SK-N-SH (cell line): ENCODE results near the gene PLD1. TPM values are rescaled to one million over a fixed set of nuclear protein-coding genes. Genes with fewer than 3 reads are reported as not detected.

Source experiments
- CTCF ChIA-PET: fragments of 300-600, 350-600 bp; formaldehyde crosslinking; extraction: SDS; loops from one replicate; lab custom pipeline; 2021; lab: Yijun Ruan, JAX
- POLR2A ChIA-PET: fragments of 350-600 bp; sonication (Branson Sonifier 250); formaldehyde crosslinking; extraction: SDS; loops from one replicate; lab custom pipeline; 2020; ENCODE audit warnings: antibody characterized with exemption, inconsistent platforms; lab: Yijun Ruan, JAX
- DNase-seq: peaks from one replicate; pipeline ENCODE4 v3.0.0; 2012
- H2AFZ ChIP-seq: fragments of 200-600 bp; sonication (generic); 2 replicates; pipeline ENCODE4 v1.8.1; 2016; ENCODE audit warnings: antibody characterized with exemption, mild to moderate bottlenecking, low read depth
- H3F3A ChIP-seq: fragments of 200-600 bp; sonication (generic); replicated peaks from 2 replicates; pipeline ENCODE3; 2016; ENCODE audit warnings: antibody characterized with exemption, mild to moderate bottlenecking; ENCODE audit not compliant: insufficient read depth
- H3K27ac ChIP-seq, 2 experiments: fragments of 200-500 bp in 1 of 2; fragments of 200-600 bp in 1 of 2; sonication (Bioruptor generic) in 1 of 2; sonication (generic), shearing (Covaris generic) in 1 of 2; 2 replicates each; pipeline versions ENCODE4 v1.5.1 to v1.6.1; 2014 to 2016; ENCODE audit warnings: low read depth in 2 of 2, inconsistent platforms in 1 of 2, low read length in 1 of 2, mild to moderate bottlenecking in 1 of 2, mixed read lengths in 1 of 2
- H3K27me3 ChIP-seq: fragments of 200-600 bp; sonication (generic), shearing (Covaris generic); 2 replicates; pipeline ENCODE4 v1.6.1; 2016; ENCODE audit warnings: mixed run types; ENCODE audit not compliant: insufficient read depth
- H3K36me3 ChIP-seq, 2 experiments: fragments of 200-500 bp in 1 of 2; fragments of 200-600 bp in 1 of 2; sonication (Bioruptor generic) in 1 of 2; sonication (generic) in 1 of 2; replicated peaks in 1 of 2; 2 replicates each; pipeline versions ENCODE3 to v1.5.1; 2014 to 2016; ENCODE audit warnings: low read length in 1 of 2, mild to moderate bottlenecking in 1 of 2; ENCODE audit not compliant: insufficient read depth in 2 of 2, control insufficient read depth in 1 of 2
- H3K4me1 ChIP-seq, 2 experiments: fragments of 200-500 bp in 1 of 2; fragments of 200-600 bp in 1 of 2; sonication (Bioruptor generic) in 1 of 2; sonication (generic), shearing (Covaris generic) in 1 of 2; 2 replicates each; pipeline versions ENCODE4 v1.5.1 to v1.6.1; 2014 to 2016; ENCODE audit warnings: low read depth in 1 of 2, low read length in 1 of 2, mixed run types in 1 of 2; ENCODE audit not compliant: insufficient read depth in 2 of 2, control insufficient read depth in 1 of 2
- H3K4me2 ChIP-seq: fragments of 200-600 bp; sonication (generic), shearing (Covaris generic); 2 replicates; pipeline ENCODE4 v1.6.1; 2017; ENCODE audit warnings: mixed run types
- H3K4me3 ChIP-seq, 2 experiments: fragments of 200-500 bp in 1 of 2; fragments of 200-600 bp in 1 of 2; sonication (Bioruptor generic) in 1 of 2; sonication (generic), shearing (Covaris generic) in 1 of 2; 2 replicates each; pipeline versions ENCODE4 v1.5.1 to v1.8.1; 2014 to 2016; ENCODE audit warnings: low read depth in 2 of 2, inconsistent platforms in 1 of 2, low read length in 1 of 2, mild to moderate bottlenecking in 1 of 2, mixed read lengths in 1 of 2, moderate library complexity in 1 of 2
- H3K79me2 ChIP-seq: fragments of 200-600 bp; sonication (generic); 2 replicates; pipeline ENCODE4 v1.8.1; 2017; ENCODE audit warnings: mild to moderate bottlenecking; ENCODE audit not compliant: insufficient read depth
- H3K9ac ChIP-seq: fragments of 200-600 bp; sonication (generic); 2 replicates; pipeline ENCODE4 v1.6.1; 2017; ENCODE audit warnings: mixed run types
- H3K9me2 ChIP-seq: fragments of 200-600 bp; sonication (generic); 2 replicates; pipeline ENCODE4 v1.6.1; 2017; ENCODE audit warnings: mixed run types
- H3K9me3 ChIP-seq: fragments of 200-600 bp; sonication (generic); 2 replicates; pipeline ENCODE4 v1.6.1; 2017; ENCODE audit warnings: mixed run types, mild to moderate bottlenecking, moderate library complexity
- H4K20me1 ChIP-seq: fragments of 200-600 bp; sonication (generic); 2 replicates; pipeline ENCODE4 v1.6.1; 2017; ENCODE audit warnings: mild to moderate bottlenecking, mixed run types; ENCODE audit not compliant: insufficient read depth
- ELF1 ChIP-seq: IDR thresholded peaks from 2 replicates; pipeline ENCODE4 v1.4.0; 2012
- EP300 ChIP-seq, 2 experiments: IDR thresholded peaks; 2 replicates each; pipeline versions ENCODE4 v1.4.0 to v1.6.1; 2012; ENCODE audit warnings: borderline replicate concordance in 1 of 2, low read depth in 1 of 2, low read length in 1 of 2
- EZH2phosphoT487 ChIP-seq: fragments of 200-600 bp; sonication (generic); IDR thresholded peaks from 2 replicates; pipeline ENCODE4 v1.6.1; 2017; ENCODE audit warnings: low read depth, mixed run types, mild to moderate bottlenecking, antibody characterized with exemption, moderate library complexity, borderline replicate concordance
- FOXM1 ChIP-seq: IDR thresholded peaks from 2 replicates; pipeline ENCODE4 v1.4.0; 2012; ENCODE audit warnings: low read depth, mild to moderate bottlenecking
- GABPA ChIP-seq: IDR thresholded peaks from 2 replicates; pipeline ENCODE4 v1.4.0; 2012; ENCODE audit warnings: low read depth, mild to moderate bottlenecking
- GATA2 ChIP-seq: sonication (generic); formaldehyde crosslinking; IDR thresholded peaks from 2 replicates; pipeline ENCODE4 v1.5.0; 2020; ENCODE audit warnings: mild to moderate bottlenecking, missing genetic modification reagents
- JUND ChIP-seq: IDR thresholded peaks from 2 replicates; pipeline ENCODE4 v1.4.0; 2012
- MXI1 ChIP-seq: IDR thresholded peaks from 2 replicates; pipeline ENCODE4 v1.6.1; 2012; ENCODE audit warnings: mild to moderate bottlenecking, low read depth, low read length, improper control_type of control experiment
- NFIC ChIP-seq: IDR thresholded peaks from 2 replicates; pipeline ENCODE4 v1.4.0; 2012; ENCODE audit warnings: borderline replicate concordance
- PBX3 ChIP-seq: IDR thresholded peaks from 2 replicates; pipeline ENCODE4; 2012
- RAD21 ChIP-seq: IDR thresholded peaks from 2 replicates; pipeline ENCODE4 v1.6.1; 2012; ENCODE audit warnings: mild to moderate bottlenecking, low read length
- RCOR1 ChIP-seq: fragments of 150-350 bp; IDR thresholded peaks from 2 replicates; pipeline ENCODE4 v1.6.1; 2017; ENCODE audit warnings: antibody characterized with exemption, low read length
- RFX5 ChIP-seq: IDR thresholded peaks from 2 replicates; pipeline ENCODE4 v1.6.1; 2012; ENCODE audit warnings: mild to moderate bottlenecking, improper control_type of control experiment, low read length
- SIN3A ChIP-seq: IDR thresholded peaks from 2 replicates; pipeline ENCODE4 v1.6.1; 2012; ENCODE audit warnings: low read depth, mild to moderate bottlenecking, low read length, moderate library complexity, borderline replicate concordance
- SMC3 ChIP-seq: IDR thresholded peaks from 2 replicates; pipeline ENCODE4 v1.6.1; 2012; ENCODE audit warnings: low read depth, low read length, improper control_type of control experiment
- TCF12 ChIP-seq: IDR thresholded peaks from 2 replicates; pipeline ENCODE4 v1.4.0; 2012
- ZBTB33 ChIP-seq: IDR thresholded peaks from 2 replicates; pipeline ENCODE4 v1.4.0; 2012; ENCODE audit warnings: low read depth, borderline replicate concordance
- WGBS: methylation state at CpG from one replicate; pipeline ENCODE4 v1.1.6; 2017; ENCODE audit warnings: low lambda C conversion rate; 5-methylcytosine and 5-hydroxymethylcytosine counted together
- polyA plus RNA-seq, 3 experiments: library from polyadenylated mRNA; depleted of rRNA; stranded (reverse); fragments of >200 nt; gene quantifications; 2 replicates each; pipeline ENCODE4 v1.2.3, GENCODE V29; 2012
- TF ChIP-seq, protein P1 (sequence below): fragments of 150-350 bp; IDR thresholded peaks from 2 replicates; pipeline ENCODE4 v1.6.1; 2016; ENCODE audit warnings: mild to moderate bottlenecking, low read depth, low read length
- TF ChIP-seq, protein P2 (sequence below): IDR thresholded peaks from 2 replicates; pipeline ENCODE4 v1.4.0; 2012; ENCODE audit warnings: low read depth, borderline replicate concordance
- TF ChIP-seq, protein P3 (sequence below): IDR thresholded peaks from 2 replicates; pipeline ENCODE4 v1.4.0; 2012; ENCODE audit warnings: low read depth

PLD1 gene
- polyA plus RNA-seq, 1 of the 3 experiments (the other 2 are of a cell fraction): 6.2 TPM

GRCh38 chr3:171715155-171715554 is 95.1 kb downstream of the PLD1 start:
- H3K9ac ChIP-seq: no peak overlapping the region
- ChIA-PET CTCF (interaction anchor here (1.0 to 1.6 kb wide), 2 partner anchors 11 to 68 kb away, joined by 3 to 4 read pairs; no protein-coding TSS in a partner anchor), POLR2A (no interaction called here)
- peaks cover 0 to 4% of the 10 kb centered on the region in 2 experiments for H3K36me3 ChIP-seq
- no peaks in the 10 kb centered on the region for H3K27me3 ChIP-seq
- H4K20me1 ChIP-seq: no peaks in the 10 kb centered on the region
- no peak overlapping the region for H2AFZ ChIP-seq
- no peak overlapping the region for H3K27ac ChIP-seq
- no peaks in the 10 kb centered on the region for H3K9me2 ChIP-seq
- H3K4me2 ChIP-seq: no peak overlapping the region
- TF ChIP-seq ZBTB33: no peak
- no peak for TF ChIP-seq RFX5
- TF ChIP-seq EP300 (IDR thresholded peaks at IDR 0.05; ENCODE audit: borderline replicate concordance in 1 of 2, low read depth in 1 of 2, low read length in 1 of 2): no peak
- no peak for TF ChIP-seq RAD21
- TF ChIP-seq, protein P1, sequence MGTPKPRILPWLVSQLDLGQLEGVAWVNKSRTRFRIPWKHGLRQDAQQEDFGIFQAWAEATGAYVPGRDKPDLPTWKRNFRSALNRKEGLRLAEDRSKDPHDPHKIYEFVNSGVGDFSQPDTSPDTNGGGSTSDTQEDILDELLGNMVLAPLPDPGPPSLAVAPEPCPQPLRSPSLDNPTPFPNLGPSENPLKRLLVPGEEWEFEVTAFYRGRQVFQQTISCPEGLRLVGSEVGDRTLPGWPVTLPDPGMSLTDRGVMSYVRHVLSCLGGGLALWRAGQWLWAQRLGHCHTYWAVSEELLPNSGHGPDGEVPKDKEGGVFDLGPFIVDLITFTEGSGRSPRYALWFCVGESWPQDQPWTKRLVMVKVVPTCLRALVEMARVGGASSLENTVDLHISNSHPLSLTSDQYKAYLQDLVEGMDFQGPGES: no peak
- peaks cover 14% of the 10 kb centered on the region; the same call in 1 of the 2 replicates for H3K9me3 ChIP-seq
- 0 out of 4 replicates have a peak, but pooled peaks cover 0 to 2% of the 10 kb centered on the region in 2 experiments for H3K4me1 ChIP-seq
- WGBS: 91% methylated on average over 2 of the region's 2 CpGs
- H3F3A ChIP-seq: peaks cover 5% of the 10 kb centered on the region
- no peak overlapping the region for H3K4me3 ChIP-seq
- H3K79me2 ChIP-seq: no peaks in the 10 kb centered on the region
- no peak for DNase-seq

GRCh38 chr3:171712171-171712938 is 97.9 kb downstream of the PLD1 start:
- Histone ChIP-seq H3K4me1 (no peaks in the 10 kb centered on the region), H3F3A (peaks cover 5% of the 10 kb centered on the region), H2AFZ (peak overlapping the region; percentile 72; the same call in 1 of the 2 replicates), H3K9me2 (no peaks in the 10 kb centered on the region), H3K27me3 (no peaks in the 10 kb centered on the region), H3K79me2 (no peaks in the 10 kb centered on the region), H3K9ac (no peak overlapping the region), H3K4me3 (no peak overlapping the region), H3K27ac (peak overlapping the region in 1 of 2 experiments; percentile 65; a peak in 3 of 4 replicates), H3K4me2 (peak overlapping the region; percentile 42), H3K36me3 (peaks cover 0 to 4% of the 10 kb centered on the region in 2 experiments), H4K20me1 (no peaks in the 10 kb centered on the region), H3K9me3 (peaks cover 14% of the 10 kb centered on the region; the same call in 1 of the 2 replicates)
- no peak for DNase-seq
- ChIA-PET CTCF (interaction anchor here (1.4 kb wide), 1 partner anchor 620 kb away, joined by 3 read pairs; no protein-coding TSS in a partner anchor), POLR2A (no interaction called here)
- 32% methylated on average over 8 of the region's 8 CpGs for WGBS
- TF ChIP-seq SIN3A: no peak
- TF ChIP-seq FOXM1: no peak
- peak in 1 of 2 experiments; percentile 71; a peak in 1 of 4 replicates for TF ChIP-seq EP300 (IDR thresholded peaks at IDR 0.05; ENCODE audit: borderline replicate concordance in 1 of 2, low read depth in 1 of 2, low read length in 1 of 2)
- no peak for TF ChIP-seq ELF1
- no peak for TF ChIP-seq EZH2phosphoT487
- TF ChIP-seq JUND: peak; percentile 87
- TF ChIP-seq TCF12: peak; percentile 60
- TF ChIP-seq, protein P1: no peak
- no peak for TF ChIP-seq MXI1
- no peak for TF ChIP-seq RCOR1
- TF ChIP-seq SMC3: no peak
- TF ChIP-seq GATA2 (CRISPR knock-in tag): no peak
- TF ChIP-seq PBX3: peak; percentile 52; the same call in 1 of the 2 replicates
- TF ChIP-seq NFIC: peak; percentile 45; the same call in 1 of the 2 replicates
- TF ChIP-seq GABPA: no peak
- TF ChIP-seq, protein P2, sequence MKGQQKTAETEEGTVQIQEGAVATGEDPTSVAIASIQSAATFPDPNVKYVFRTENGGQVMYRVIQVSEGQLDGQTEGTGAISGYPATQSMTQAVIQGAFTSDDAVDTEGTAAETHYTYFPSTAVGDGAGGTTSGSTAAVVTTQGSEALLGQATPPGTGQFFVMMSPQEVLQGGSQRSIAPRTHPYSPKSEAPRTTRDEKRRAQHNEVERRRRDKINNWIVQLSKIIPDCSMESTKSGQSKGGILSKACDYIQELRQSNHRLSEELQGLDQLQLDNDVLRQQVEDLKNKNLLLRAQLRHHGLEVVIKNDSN: peak; percentile 47; the same call in 1 of the 2 replicates
- TF ChIP-seq, protein P3, sequence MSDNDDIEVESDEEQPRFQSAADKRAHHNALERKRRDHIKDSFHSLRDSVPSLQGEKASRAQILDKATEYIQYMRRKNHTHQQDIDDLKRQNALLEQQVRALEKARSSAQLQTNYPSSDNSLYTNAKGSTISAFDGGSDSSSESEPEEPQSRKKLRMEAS: 0 out of 2 replicates have a peak, but pooled peaks have one; percentile 31
